Endothelial cell of umbilical vein (primary cell): ENCODE measurements around the gene HOXD4. TPM values are rescaled to one million over a fixed set of nuclear protein-coding genes. Genes with fewer than 3 reads are reported as not detected.

Source experiments
- BruUV-seq: library from RNA; stranded (reverse); fragments of 400-500 nt; replicated peaks from 2 replicates; lab custom pipeline; 2021; lab: Mats Ljungman, UMichigan
- CTCF ChIA-PET: fragments of 300-600, 350-600 bp; sonication (Branson Sonifier 250); formaldehyde crosslinking; loops from one replicate; lab custom pipeline; 2021; ENCODE audit warnings: antibody characterized with exemption, inconsistent platforms; lab: Charles Lee
- POLR2A ChIA-PET: fragments of 300-600, 350-600 bp; sonication (Branson Sonifier 250); formaldehyde crosslinking; loops from one replicate; lab custom pipeline; 2021; ENCODE audit warnings: antibody characterized with exemption, inconsistent platforms; lab: Charles Lee
- DNase-seq: peaks from one replicate; pipeline ENCODE4 v3.0.0-alpha.2; 2011; ENCODE audit warnings: low read depth, low spot score
- FAIRE-seq: peaks from 2 replicates; lab custom pipeline; 2011; peaks lifted over from hg19 to GRCh38; lab: Jason Lieb, UNC
- H2AFZ ChIP-seq: 2 replicates; pipeline ENCODE4 v1.6.0; 2012; ENCODE audit warnings: low read depth, low read length, control low read depth, inconsistent platforms
- H3K27ac ChIP-seq: 2 replicates; pipeline ENCODE4 v1.5.1; 2011; ENCODE audit warnings: low read depth, mild to moderate bottlenecking, control low read depth, low read length, moderate library complexity; ENCODE audit not compliant: insufficient read depth
- H3K27me3 ChIP-seq, 2 experiments: 2 replicates each; pipeline versions ENCODE4 v1.6.0 to v1.6.1; 2011; ENCODE audit warnings: low read length in 2 of 2, mixed read lengths in 1 of 2; ENCODE audit not compliant: control insufficient read depth in 2 of 2, insufficient read depth in 2 of 2
- H3K36me3 ChIP-seq, 2 experiments: 2 replicates in 1 of 2; 3 replicates in 1 of 2; pipeline ENCODE4 v1.5.1; 2011; ENCODE audit warnings: low read length in 2 of 2, mild to moderate bottlenecking in 1 of 2, moderate library complexity in 1 of 2; ENCODE audit not compliant: control insufficient read depth in 2 of 2, insufficient read depth in 2 of 2; ENCODE audit errors: extremely low read depth in 1 of 2
- H3K4me1 ChIP-seq: 3 replicates; pipeline ENCODE4 v1.5.1; 2011; ENCODE audit warnings: mild to moderate bottlenecking, low read length; ENCODE audit not compliant: control insufficient read depth, insufficient read depth; ENCODE audit errors: extremely low read depth
- H3K4me2 ChIP-seq: 2 replicates; pipeline ENCODE4 v1.6.1; 2011; ENCODE audit warnings: low read length, control low read depth, mixed read lengths; ENCODE audit not compliant: insufficient read depth
- H3K4me3 ChIP-seq, 3 experiments: fragments of 200-600 bp in 1 of 3; sonication (generic), shearing (Covaris generic) in 1 of 3; replicated peaks in 1 of 3; 2 replicates each; pipeline ENCODE4 v1.5.1; 2011 to 2016; ENCODE audit warnings: control low read depth in 3 of 3, low read length in 3 of 3, mild to moderate bottlenecking in 2 of 3, inconsistent platforms in 1 of 3, low read depth in 1 of 3, moderate library complexity in 1 of 3; ENCODE audit not compliant: insufficient read depth in 1 of 3
- H3K79me2 ChIP-seq: 2 replicates; pipeline ENCODE4 v1.6.0; 2012; ENCODE audit warnings: low read length, inconsistent platforms; ENCODE audit not compliant: control insufficient read depth, insufficient read depth
- H3K9ac ChIP-seq: replicated peaks from 2 replicates; pipeline ENCODE3; 2011; ENCODE audit warnings: low read length, control low read depth; ENCODE audit not compliant: insufficient read depth; ENCODE audit errors: extremely low read depth
- H3K9me1 ChIP-seq: replicated peaks from 3 replicates; pipeline ENCODE4 v1.6.0; 2011; ENCODE audit warnings: mild to moderate bottlenecking, low read length; ENCODE audit not compliant: control insufficient read depth, insufficient read depth; ENCODE audit errors: extremely low read depth
- H3K9me3 ChIP-seq: replicated peaks from 2 replicates; pipeline ENCODE4 v1.5.1; 2012; ENCODE audit warnings: low read length, inconsistent platforms; ENCODE audit not compliant: control insufficient read depth, insufficient read depth
- H4K20me1 ChIP-seq: replicated peaks from 2 replicates; pipeline ENCODE3; 2011; ENCODE audit warnings: mild to moderate bottlenecking, low read length; ENCODE audit not compliant: control insufficient read depth, insufficient read depth; ENCODE audit errors: extremely low read depth
- EZH2 ChIP-seq: IDR thresholded peaks from 2 replicates; pipeline ENCODE4 v1.6.1; 2012; ENCODE audit warnings: borderline replicate concordance, low read depth, mild to moderate bottlenecking, moderate library complexity, low read length, inconsistent platforms; ENCODE audit not compliant: severe bottlenecking
- FOS ChIP-seq: IDR thresholded peaks from 2 replicates; pipeline ENCODE4 v1.6.1; 2011; ENCODE audit warnings: mild to moderate bottlenecking, low read length, moderate library complexity, borderline replicate concordance; ENCODE audit not compliant: insufficient read depth
- GATA2 ChIP-seq: IDR thresholded peaks from 2 replicates; pipeline ENCODE4 v1.7.0; 2011; ENCODE audit warnings: low read depth, mild to moderate bottlenecking, moderate library complexity, mixed read lengths, low read length; ENCODE audit not compliant: insufficient read length, insufficient read depth
- JUN ChIP-seq: IDR thresholded peaks from 2 replicates; pipeline ENCODE4 v1.6.1; 2011; ENCODE audit warnings: borderline replicate concordance, low read depth; ENCODE audit not compliant: insufficient read length, insufficient read depth
- MYC ChIP-seq: IDR thresholded peaks from one replicate; pipeline ENCODE4 v1.6.1; 2011; ENCODE audit warnings: mild to moderate bottlenecking, low read depth, low read length
- POLR2A ChIP-seq: IDR thresholded peaks from 2 replicates; pipeline ENCODE4 v1.6.1; 2012; ENCODE audit warnings: low read depth, mild to moderate bottlenecking, control low read depth, low read length
- POLR2AphosphoS5 ChIP-seq: IDR thresholded peaks from 2 replicates; pipeline ENCODE4 v1.6.1; 2012; ENCODE audit warnings: low read depth, mild to moderate bottlenecking, control low read depth, low read length, moderate library complexity; ENCODE audit not compliant: insufficient read depth
- dilution Hi-C: fragments of 300-500 bp; cut with MboI; formaldehyde crosslinking; loops from one replicate; pipeline ENCODE4 v1.15.0; 2019; ENCODE audit warnings: low sequenced_read_pairs; ENCODE audit not compliant: extremely low pct_ligation_motif_present
- intact Hi-C: fragments of 100-400 bp; cut with micrococcal nuclease; formaldehyde crosslinking; loops from one replicate; pipeline ENCODE4 v1.10.0; 2022
- polyA plus RNA-seq, 4 experiments: library from polyadenylated mRNA; depleted of rRNA in 3 of 4; stranded (reverse) in 3 of 4; unstranded in 1 of 4; fragments of >200 nt; gene quantifications; 2 replicates each; pipeline versions ENCODE4 v1.2.1 to v1.2.3, GENCODE V29; 2011 to 2012; ENCODE audit warnings: missing spikeins in 1 of 4
- total RNA-seq: library from RNA; stranded (reverse); gene quantifications from 2 replicates; pipeline ENCODE4 v1.2.3, GENCODE V29; 2021
- TF ChIP-seq, protein P1 (sequence below), 2 donors: IDR thresholded peaks; 1 replicate in 1 of 2; 2 replicates in 1 of 2; pipeline ENCODE4 v1.5.1; 2011; ENCODE audit warnings: low read length in 2 of 2, mild to moderate bottlenecking in 2 of 2, moderate library complexity in 2 of 2, control low read depth in 1 of 2, inconsistent platforms in 1 of 2, low read depth in 1 of 2; ENCODE audit not compliant: insufficient read depth in 1 of 2; ENCODE audit errors: extremely low read depth in 1 of 2
- TF ChIP-seq, protein P2 (sequence below): IDR thresholded peaks from 2 replicates; pipeline ENCODE4 v1.6.1; 2011; ENCODE audit not compliant: insufficient read depth, insufficient read length

HOXD4 gene
- total and polyA plus RNA-seq, 2 donors (not counting 3 experiments of a cell fraction or from before 2014, with no cell fraction given), result 7.6 to 13.7 TPM

DNA sequence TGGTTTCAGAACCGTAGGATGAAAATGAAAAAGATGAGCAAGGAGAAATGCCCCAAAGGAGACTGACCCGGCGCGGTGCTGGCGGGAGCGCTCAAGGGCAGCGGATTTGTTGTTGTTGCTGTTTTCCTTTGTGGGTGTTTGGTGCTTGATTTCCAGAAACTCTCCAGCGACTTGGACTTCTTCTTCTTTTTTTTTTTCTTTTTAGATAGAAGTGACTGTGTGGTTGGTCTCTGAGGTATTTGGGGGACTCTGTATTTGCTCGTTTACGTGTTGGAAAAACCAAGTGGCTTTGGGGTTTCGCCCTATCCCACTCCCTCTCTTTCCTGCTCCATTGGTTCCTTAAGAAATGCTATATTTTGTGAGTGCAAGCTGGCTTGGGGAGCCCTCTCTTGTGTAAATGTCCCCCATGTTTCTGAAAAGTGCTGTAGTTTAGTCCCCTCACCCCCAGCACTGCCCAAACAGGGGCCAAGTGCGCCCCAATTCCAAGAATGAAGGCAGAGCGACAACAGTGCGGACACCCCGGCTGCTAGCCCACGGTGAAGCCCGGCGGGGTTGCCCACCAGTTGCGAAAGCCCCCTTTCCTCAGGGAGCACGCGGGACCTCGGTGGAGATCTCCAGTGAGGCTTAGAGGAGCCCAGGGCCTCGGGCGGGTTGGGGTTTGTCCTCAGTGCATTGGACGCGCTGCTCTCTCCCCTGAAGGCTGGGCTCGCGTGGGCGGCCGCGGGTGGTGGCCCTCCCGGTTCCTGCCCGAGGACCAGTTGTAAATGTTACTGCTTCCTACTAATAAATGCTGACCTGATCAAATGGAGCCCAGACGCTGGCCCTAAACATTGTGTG, 27.0 kb upstream of the HOXD4 start:
- ChIA-PET CTCF (interaction anchor here (0.6 to 10.1 kb wide), 13 partner anchors 295 to 1040 kb away, joined by 3 to 458 read pairs (median 20); no protein-coding TSS in a partner anchor), POLR2A (no interaction called here)
- Histone ChIP-seq H4K20me1 (no peaks in the 10 kb centered on the region), H3K9me3 (no peaks in the 10 kb centered on the region), H3K27ac (no peak overlapping the region), H2AFZ (no peak overlapping the region), H3K4me1 (peaks cover 31% of the 10 kb centered on the region), H3K4me2 (peak overlapping the region; percentile 80), H3K27me3 (peaks cover 26 to 34% of the 10 kb centered on the region in 2 experiments), H3K9me1 (no peaks in the 10 kb centered on the region), H3K36me3 (no peaks in the 10 kb centered on the region), H3K9ac (no peak overlapping the region), H3K4me3 (no peak overlapping the region), H3K79me2 (no peaks in the 10 kb centered on the region)
- intact Hi-C loops (no loop called here), dilution Hi-C loops (no loop called here)
- no TSS peak for BruUV-seq
- FAIRE-seq (no peak), DNase-seq (no peak)
- TF ChIP-seq FOS (no peak), POLR2A (no peak), EZH2 (no peak), POLR2AphosphoS5 (no peak), MYC (no peak), JUN (no peak), GATA2 (no peak)
- TF ChIP-seq, protein P1, sequence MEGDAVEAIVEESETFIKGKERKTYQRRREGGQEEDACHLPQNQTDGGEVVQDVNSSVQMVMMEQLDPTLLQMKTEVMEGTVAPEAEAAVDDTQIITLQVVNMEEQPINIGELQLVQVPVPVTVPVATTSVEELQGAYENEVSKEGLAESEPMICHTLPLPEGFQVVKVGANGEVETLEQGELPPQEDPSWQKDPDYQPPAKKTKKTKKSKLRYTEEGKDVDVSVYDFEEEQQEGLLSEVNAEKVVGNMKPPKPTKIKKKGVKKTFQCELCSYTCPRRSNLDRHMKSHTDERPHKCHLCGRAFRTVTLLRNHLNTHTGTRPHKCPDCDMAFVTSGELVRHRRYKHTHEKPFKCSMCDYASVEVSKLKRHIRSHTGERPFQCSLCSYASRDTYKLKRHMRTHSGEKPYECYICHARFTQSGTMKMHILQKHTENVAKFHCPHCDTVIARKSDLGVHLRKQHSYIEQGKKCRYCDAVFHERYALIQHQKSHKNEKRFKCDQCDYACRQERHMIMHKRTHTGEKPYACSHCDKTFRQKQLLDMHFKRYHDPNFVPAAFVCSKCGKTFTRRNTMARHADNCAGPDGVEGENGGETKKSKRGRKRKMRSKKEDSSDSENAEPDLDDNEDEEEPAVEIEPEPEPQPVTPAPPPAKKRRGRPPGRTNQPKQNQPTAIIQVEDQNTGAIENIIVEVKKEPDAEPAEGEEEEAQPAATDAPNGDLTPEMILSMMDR (IDR thresholded peaks at IDR 0.05; ENCODE audit: extremely low read depth in 1 of 2, insufficient read depth in 1 of 2, low read depth in 1 of 2, low read length in 2 of 2), result no peak
- TF ChIP-seq, protein P2, sequence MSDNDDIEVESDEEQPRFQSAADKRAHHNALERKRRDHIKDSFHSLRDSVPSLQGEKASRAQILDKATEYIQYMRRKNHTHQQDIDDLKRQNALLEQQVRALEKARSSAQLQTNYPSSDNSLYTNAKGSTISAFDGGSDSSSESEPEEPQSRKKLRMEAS, result no peak
